Endothelial cell of umbilical vein (primary cell): ENCODE results near the gene LPIN1.

Source experiments
- CTCF ChIP-seq, 2 donors: IDR thresholded peaks; 1 replicate in 1 of 2; 2 replicates in 1 of 2; pipeline ENCODE4 v1.5.1; 2011; ENCODE audit warnings: low read length in 2 of 2, mild to moderate bottlenecking in 2 of 2, moderate library complexity in 2 of 2, control low read depth in 1 of 2, inconsistent platforms in 1 of 2, low read depth in 1 of 2; ENCODE audit not compliant: insufficient read depth in 1 of 2; ENCODE audit errors: extremely low read depth in 1 of 2
- POLR2A ChIP-seq: IDR thresholded peaks from 2 replicates; pipeline ENCODE4 v1.6.1; 2012; ENCODE audit warnings: low read depth, mild to moderate bottlenecking, control low read depth, low read length
- POLR2AphosphoS5 ChIP-seq: IDR thresholded peaks from 2 replicates; pipeline ENCODE4 v1.6.1; 2012; ENCODE audit warnings: low read depth, mild to moderate bottlenecking, control low read depth, low read length, moderate library complexity; ENCODE audit not compliant: insufficient read depth

- no peak for TF ChIP-seq CTCF (IDR thresholded peaks at IDR 0.05; ENCODE audit: extremely low read depth in 1 of 2, insufficient read depth in 1 of 2, low read depth in 1 of 2, low read length in 2 of 2)
- no peak for TF ChIP-seq POLR2A
- no peak for TF ChIP-seq POLR2AphosphoS5
Observed at GRCh38 chr2:11764359-11764758, 17.9 kb downstream of the LPIN1 start.
